Stimulated activated CD4-positive, alpha-beta T cell treated with anti-CD3 and anti-CD28 coated beads, TNF-alpha, amount 100 ng/mL, for 1 hour (primary cell): ENCODE data around the gene ABCB8.

Experiments used
- DNase-seq, 3 donors: peaks; one replicate each; pipeline ENCODE4 v3.0.0-alpha.2; 2020; ENCODE audit warnings: low read depth in 3 of 3, low spot score in 1 of 3

Gene ABCB8

GRCh38 chr7:151028131-151028947, at the start of gene ABCB8:
TSS of gene ABCB8 (plus strand) at chr7:151028450. CDS start at chr7:151028516, 66 bp downstream.
- peak; percentile 87 to 97 (median 97) for DNase-seq

DNA sequence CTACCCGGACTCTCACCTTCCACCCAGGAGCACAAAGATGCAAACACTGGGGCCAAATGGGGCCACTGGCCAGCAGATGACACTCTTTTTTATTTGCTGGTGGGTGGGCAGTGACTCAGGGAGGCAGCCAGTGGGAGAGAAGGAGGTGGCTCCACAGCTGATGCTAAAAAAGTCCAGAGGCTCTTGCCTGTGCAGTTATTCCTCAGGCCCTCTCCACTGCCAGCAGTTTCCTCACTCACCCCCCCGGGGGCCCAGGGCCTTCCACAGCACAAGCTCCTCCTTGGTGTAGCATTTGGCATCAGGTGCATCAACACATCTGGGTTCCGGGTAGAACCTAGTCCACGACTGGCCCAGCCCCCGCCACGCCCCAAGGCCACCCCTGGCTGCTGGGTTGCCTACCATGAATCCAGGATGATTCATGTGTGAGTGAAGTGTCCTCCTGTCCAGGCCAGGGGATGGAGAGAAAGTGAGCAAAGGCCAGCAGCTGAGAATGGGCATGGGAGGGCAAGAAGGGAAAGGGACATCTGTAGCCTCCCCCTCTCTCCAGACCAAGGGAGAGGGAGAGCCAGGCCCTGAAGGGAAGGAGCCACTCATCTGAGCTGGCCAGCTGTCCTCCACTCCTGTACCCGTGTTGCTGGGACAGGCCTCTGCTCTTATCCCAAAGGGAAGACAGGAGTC, 48.4 kb upstream of the ABCB8 start:
- no peak for DNase-seq

- no peak for DNase-seq
Observed at GRCh38 chr7:150980663-150981062, 47.6 kb upstream of the ABCB8 start.

DNA sequence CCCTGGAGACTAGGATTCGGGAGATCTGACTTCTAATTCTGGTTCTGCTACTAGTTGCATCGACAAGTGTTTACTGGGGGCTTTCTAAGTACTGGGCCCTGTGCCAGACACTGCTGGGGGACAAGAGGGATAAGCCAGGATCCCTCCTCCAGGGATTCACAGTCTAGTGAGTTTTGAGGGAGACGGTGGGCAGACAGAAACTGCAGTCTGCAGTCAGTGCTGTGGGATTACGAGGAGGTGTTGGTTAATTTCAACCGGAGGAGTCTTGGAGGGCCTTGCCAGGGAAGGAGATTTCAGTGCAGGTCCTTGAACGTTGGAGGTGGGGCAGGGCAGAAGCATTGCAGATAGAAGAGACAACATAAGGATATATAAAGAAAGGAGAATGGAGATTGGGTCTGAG, 46.6 kb upstream of the ABCB8 start:
- no peak for DNase-seq

DNA sequence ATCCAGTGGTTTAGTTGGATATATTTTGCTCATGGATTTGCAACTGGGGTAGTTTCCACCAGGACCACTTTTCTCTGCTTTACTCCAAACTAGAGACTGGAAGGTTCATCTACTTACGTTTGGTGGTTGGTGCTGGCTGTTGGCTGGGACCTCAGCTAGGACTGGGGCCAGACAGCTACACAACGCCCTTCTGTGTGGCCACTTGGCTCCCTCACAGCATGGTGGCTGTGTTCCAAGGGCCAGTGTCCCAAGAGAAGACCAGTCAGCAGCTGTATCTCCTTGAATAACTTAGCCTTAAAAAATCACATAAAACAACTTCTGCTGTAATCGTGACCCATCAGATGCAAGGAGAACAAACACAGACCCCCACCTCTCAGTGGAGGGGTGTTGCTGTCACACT, 45.9 kb upstream of the ABCB8 start:
- no peak for DNase-seq

GRCh38 chr7:150983893-150984368, 44.3 kb upstream of the ABCB8 start:
- DNase-seq: no peak

DNA sequence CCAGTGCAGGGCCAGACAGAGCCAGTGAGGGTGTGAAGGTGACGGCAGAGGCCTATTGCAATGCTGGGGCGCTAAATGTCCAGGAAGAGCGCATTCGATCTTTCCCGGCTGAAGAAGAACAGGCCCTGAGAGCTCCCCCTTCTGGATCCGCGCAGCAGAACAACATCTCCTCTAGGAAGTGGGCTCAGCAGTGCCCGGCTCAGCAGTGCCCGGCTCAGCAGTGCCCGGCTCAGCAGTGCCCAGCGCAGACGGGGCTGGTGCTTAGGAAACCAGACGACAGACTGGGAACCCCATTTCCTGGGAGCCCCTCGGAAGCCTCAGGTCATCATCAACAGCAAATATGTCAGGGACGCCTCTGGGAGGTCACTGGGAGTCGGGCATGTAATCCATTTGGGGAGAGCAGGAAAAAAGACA, 42.1 kb upstream of the ABCB8 start:
- peak in 1 of 3 donors; percentile 51 for DNase-seq

GRCh38 chr7:150986556-150986955, 41.7 kb upstream of the ABCB8 start:
- DNase-seq: no peak

- peak in 2 of 3 donors; percentile 27 to 60 for DNase-seq
Observed at GRCh38 chr7:150988230-150989226, 39.7 kb upstream of the ABCB8 start.

- no peak for DNase-seq
Observed at GRCh38 chr7:150989456-150989855, 38.8 kb upstream of the ABCB8 start.

DNA sequence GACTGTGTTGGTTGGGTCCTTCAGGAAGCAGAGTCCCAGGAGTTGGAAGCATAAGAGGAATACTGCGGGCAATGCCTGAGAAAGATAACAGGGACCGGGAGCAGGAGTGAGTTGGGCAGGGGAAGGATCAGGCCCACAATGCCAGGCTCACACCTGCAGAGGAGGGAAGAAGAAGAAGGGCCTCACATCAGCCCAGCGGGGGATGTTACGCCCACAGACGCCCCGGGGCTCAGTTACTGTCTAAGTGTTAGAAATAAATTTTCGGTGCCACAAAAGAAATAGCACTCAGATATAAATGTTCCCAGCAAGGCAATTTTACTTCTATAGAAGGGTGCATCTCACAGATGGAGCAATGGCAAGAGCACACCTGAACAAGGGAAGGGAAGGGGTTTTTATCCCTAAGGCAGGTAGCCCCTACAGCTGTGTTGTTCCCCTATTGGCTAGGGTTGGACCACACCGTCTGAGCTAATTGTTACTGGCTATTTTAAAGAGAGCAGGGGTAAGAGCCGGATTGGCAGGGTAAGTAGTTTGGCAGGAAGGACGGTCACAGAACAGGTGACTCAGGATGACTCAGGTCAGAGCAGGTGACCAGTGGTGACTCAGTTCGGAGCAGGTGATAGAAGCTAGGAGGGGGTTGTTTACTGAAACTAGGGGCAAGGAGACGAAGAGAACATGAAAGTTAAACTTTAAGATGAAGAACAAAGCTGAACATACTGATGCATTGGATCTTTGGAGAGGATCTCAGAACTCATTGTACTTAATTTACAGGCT, 37.6 kb upstream of the ABCB8 start, which contains the start of gene NOS3:
TSS of gene NOS3 (plus strand) at position 602 of the 771 bp plus-strand sequence. CDS start 2,787 bp downstream, outside the sequence.
- DNase-seq: no peak

DNA sequence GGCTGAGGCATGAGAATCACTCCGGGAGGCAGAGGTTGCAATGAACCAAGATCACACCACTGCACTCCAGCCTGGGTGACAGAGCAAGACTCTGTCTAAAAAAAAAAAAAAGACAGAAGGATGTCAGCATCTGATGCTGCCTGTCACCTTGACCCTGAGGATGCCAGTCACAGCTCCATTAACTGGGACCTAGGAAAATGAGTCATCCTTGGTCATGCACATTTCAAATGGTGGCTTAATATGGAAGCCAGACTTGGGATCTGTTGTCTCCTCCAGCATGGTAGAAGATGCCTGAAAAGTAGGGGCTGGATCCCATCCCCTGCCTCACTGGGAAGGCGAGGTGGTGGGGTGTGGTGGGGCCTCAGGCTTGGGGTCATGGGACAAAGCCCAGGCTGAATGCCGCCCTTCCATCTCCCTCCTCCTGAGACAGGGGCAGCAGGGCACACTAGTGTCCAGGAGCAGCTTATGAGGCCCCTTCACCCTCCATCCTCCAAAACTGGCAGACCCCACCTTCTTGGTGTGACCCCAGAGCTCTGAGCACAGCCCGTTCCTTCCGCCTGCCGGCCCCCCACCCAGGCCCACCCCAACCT, 36.1 kb upstream of the ABCB8 start:
- DNase-seq: no peak

DNA sequence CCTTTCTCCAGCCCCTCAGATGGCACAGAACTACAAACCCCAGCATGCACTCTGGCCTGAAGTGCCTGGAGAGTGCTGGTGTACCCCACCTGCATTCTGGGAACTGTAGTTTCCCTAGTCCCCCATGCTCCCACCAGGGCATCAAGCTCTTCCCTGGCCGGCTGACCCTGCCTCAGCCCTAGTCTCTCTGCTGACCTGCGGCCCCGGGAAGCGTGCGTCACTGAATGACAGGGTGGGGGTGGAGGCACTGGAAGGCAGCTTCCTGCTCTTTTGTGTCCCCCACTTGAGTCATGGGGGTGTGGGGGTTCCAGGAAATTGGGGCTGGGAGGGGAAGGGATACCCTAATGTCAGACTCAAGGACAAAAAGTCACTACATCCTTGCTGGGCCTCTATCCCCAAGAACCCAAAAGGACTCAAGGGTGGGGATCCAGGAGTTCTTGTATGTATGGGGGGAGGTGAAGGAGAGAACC, 35.4 kb upstream of the ABCB8 start:
- DNase-seq: no peak

DNA sequence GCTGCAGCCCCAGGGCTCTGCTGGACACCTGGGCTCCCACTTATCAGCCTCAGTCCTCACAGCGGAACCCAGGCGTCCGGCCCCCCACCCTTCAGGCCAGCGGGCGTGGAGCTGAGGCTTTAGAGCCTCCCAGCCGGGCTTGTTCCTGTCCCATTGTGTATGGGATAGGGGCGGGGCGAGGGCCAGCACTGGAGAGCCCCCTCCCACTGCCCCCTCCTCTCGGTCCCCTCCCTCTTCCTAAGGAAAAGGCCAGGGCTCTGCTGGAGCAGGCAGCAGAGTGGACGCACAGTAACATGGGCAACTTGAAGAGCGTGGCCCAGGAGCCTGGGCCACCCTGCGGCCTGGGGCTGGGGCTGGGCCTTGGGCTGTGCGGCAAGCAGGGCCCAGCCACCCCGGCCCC, 34.7 kb upstream of the ABCB8 start:
- no peak for DNase-seq

- DNase-seq: no peak
Observed at GRCh38 chr7:150994141-150994837, 34.0 kb upstream of the ABCB8 start.

- no peak for DNase-seq
Observed at GRCh38 chr7:150994838-150995510, 33.3 kb upstream of the ABCB8 start.

GRCh38 chr7:150996376-150997074, 31.7 kb upstream of the ABCB8 start:
- DNase-seq: no peak

GRCh38 chr7:150997075-150997511, 31.2 kb upstream of the ABCB8 start:
- DNase-seq: no peak
